Measurements from ENCODE around the gene TSC22D4.

TSC22D4 gene

DNA sequence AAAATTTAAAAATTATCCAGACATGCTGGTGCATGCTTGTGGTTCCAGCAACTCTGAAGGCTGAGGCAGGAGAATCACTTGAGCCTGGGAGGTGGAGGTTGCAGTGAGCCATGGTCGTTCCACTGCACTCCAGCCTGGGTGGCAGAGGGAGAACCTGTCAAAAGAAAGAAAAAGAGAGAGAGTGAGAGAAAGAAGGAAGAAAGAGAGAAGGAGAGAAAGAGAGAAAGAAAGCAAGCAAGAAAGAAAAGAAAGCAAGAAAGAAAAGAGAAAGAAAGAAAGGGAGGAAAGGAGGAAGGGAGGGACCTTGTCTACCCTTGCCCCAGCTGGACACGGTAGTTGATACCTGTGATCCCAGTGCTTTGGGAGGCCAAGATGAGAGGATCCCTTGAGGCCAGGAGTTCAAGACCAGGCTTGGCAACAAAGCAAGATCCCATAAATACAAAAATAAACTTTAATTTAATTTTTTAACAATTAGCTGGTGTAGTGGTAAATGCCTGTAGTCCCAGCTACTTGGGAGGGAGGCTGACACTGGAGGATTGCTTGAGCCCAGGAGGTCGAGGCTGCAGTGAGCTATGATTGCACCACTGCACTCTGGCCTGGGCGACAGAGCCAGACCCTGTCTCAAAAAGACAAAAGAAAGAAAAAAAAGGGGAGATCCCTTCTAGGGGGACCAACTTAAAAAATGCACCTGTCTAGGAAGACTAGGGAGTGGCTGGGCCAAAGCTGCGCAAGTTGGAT is 13.9 kb upstream of the TSC22D4 start:
- DNase-seq: no peak

GRCh38 chr7:100491192-100491578 is 12.2 kb upstream of the TSC22D4 start:
- no peak for DNase-seq

DNA sequence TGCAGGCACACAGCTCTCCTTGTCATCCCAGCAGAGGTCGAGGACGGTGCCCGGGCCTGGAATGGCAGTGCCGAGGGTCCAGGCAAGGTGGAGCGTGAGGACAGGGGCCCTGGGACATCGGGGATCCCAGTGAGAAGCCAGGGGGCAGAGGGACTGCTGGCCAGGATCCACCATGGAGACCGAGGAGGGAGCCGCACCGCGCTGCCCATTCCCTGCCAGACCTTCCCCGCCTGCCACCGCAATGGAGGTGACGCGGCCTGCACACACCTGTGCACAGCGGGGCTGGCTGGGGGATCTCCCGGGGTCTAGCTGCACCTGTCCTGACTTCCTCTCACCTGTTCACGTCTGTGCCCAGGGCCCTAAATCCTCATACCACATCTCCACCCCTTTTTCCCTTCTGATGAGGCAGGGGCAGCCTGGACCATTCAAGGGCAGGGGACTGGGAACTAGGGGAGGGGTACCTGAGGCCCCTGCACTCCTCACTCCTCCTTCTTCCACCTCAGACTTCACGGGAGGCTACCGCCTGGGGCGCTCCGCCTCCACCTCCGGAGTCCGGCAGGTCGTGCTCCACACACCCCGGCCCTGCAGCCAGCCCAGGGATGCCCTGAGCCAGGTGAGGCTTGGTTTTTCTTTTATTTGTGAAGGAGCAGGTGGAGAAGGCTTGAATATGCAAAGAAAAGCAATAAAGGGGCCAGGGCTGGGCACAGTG is 11.6 kb upstream of the TSC22D4 start:
- DNase-seq: no peak

DNA sequence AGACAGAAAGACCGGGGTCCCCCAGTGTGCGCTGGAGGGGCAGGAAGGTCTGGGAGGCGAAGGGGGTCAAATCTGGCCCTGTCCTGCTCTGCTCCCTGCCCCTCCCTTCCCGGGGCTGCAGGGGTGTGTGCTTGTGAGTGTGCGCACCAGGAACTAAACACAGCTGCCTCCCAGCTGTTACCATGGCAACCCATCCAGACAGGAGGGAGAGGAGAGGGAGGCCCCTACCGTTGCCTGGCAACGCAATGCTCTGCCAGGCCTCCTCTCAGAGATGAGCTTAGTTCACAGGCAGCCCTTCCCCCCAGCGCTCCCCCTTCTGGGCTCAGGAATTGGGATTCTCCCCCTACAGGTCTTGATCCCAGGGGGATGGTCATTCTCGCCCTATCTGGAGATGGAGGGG is 10.8 kb upstream of the TSC22D4 start:
- DNase-seq: peak in 1 of 2 donors; percentile 17

DNA sequence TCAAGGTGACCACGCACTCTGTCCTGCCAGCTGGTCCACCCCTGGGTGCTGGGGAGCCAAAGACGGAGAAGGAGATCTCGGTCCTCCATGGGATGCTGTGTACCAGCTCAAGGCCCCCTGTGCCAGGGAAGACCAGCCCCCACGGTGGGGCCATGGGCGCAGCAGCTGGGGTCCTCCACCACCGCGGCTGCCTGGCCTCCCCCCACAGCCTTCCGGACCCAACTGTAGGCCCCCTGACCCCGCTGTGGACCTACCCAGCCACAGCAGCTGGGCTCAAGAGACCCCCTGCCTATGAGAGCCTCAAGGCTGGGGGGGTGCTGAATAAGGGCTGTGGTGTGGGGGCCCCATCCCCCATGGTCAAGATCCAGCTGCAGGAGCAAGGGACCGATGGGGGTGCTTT is 10.1 kb upstream of the TSC22D4 start:
- DNase-seq: no peak

GRCh38 chr7:100488333-100489095 is 9.5 kb upstream of the TSC22D4 start:
- no peak for DNase-seq

- DNase-seq: no peak
Observed at GRCh38 chr7:100486753-100487446, 7.9 kb upstream of the TSC22D4 start.

DNA sequence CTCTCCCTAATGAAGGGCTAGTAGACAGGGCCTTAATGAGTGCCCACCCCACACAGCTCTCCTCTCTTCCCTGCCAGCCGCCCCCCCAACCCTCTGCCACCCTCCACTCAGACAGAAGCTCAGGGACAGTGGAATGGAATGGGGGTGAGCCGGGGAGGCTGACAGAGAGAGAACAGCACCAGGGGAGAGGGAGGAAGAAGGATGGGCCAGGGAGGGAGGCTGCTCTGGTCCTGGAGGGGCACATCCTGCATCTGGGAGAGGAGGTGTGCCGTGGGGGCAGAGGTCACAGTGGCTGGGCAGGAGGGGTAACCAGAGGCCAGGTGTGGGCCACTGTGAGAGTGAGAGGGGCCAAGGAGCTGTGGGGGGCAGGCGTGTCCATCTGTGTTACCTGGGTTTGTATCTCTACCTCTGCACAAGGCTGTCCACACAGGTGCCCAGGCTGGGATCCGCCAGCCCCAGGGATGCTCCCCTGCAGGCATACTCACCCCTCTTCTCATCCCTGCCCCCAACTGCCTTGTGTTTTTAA is 7.2 kb upstream of the TSC22D4 start:
- no peak for DNase-seq

DNA sequence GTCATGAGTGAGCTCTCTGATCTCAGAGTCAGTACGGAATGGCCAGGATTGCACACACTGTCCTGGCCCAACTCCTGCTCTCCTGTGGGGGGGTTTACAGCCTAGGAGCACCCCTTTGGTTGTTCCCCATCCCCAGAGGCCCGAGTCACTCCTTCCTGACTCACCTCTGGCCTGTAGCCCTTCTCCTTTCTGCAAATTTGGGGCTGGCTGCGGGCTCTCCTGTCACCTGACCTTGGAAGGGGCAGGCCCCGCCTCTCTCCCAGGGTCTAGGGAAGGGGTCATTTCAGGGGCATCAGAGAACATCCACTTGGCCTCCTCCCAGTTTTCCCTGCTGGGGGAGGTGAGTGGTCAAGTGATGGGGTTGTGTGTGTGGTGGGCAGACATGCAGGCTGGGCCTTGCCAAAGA is 6.5 kb upstream of the TSC22D4 start:
- peak; percentile 54 to 83 for DNase-seq

- DNase-seq: no peak
Observed at GRCh38 chr7:100484673-100485045, 5.6 kb upstream of the TSC22D4 start.

DNA sequence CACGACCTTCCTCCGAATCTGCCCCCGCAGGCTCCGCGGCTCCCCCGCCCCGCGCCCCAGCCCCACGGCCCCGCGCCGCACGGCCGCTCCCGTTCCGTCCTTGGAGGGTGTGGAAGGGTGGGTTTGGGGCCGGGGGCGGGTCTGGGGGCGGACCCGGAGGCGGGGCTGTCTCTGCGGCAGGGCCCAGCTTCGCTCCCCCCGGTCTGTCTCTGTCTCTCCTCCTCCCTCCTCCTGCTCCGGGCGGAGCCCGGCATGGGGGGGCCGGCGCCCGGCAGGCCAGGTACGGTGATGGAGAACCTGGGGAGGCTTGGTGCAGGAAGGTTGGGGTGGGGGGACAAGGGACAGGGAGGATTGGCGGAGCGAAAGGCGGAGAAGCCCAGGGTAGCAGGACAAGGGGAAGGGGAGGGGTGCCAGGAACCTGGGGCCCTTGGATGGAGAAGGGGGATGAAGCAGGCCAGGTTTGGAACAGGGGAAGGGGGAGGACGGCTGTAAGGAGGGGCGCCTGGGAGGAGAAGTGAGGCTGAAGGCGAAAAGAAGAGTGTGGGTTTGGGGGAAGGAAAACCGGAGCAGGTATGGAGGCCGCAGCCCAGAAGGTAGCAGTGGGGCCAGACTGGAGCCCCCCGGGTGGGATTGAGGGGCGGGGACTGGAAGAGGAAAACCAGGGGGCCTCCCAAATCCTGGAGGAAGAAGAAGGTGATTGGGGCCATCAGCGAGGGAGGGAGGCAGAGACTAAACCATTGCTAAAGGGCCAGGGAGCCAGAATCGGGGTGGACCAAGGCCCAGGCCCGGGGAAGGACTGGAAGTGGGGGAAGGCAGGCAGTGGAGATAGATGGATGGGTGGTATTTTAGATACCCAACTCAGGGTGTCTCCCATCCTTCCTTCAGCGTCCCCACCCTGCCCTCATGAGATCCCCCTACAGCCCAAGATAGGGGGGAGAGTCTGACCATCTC is 5.0 kb upstream of the TSC22D4 start, which contains the start of gene NYAP1:
NYAP1 (plus strand) TSS at position 206 of the 951 bp plus-strand sequence. CDS start 1,385 bp downstream, outside the sequence.
- DNase-seq: no peak

GRCh38 chr7:100483090-100483721 is 4.2 kb upstream of the TSC22D4 start:
- DNase-seq: peak; percentile 33 to 75

DNA sequence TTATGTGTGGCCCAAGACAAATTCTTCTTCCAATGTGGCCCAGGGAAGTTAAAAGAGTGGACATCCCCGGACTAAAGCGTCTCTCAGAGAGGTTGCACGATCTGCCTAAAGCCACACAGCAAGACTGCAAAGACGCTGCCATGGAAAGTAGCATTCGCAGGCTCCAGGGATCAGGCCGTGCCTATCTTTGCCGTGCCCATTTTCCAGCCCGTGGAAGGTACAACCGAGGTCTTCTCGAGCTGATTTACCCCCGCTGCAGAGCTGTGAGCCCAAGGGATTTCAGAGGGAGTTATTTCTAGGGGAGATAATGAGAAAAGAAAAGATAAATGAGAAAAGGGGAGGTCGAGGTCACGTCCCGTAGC is 3.7 kb upstream of the TSC22D4 start:
- no peak for DNase-seq

DNA sequence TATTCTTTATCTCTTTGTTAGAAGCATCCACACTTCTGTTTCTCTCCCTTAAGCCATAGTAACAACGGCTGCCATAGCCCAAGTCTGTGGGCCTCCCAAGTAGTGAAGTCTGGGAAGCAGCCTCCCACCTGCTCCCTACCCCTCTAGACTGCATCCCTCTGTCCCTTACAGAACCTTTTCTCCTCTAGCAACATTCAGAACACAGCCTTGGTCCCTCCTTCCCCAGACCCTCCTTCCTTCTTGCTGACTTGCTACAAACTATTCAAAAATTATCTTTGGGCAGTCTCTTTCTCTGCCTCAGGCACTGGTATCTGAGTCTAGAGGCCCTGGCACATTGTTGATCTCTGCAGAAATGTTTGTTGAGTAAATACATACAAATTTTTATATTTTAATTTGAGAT is 2.5 kb upstream of the TSC22D4 start:
- no peak for DNase-seq

- DNase-seq: no peak
Observed at GRCh38 chr7:100477871-100478267, 1.1 kb downstream of the TSC22D4 start.

GRCh38 chr7:100476903-100477870 is 1.8 kb downstream of the TSC22D4 start:
- peak in 1 of 2 donors; percentile 15 for DNase-seq

DNA sequence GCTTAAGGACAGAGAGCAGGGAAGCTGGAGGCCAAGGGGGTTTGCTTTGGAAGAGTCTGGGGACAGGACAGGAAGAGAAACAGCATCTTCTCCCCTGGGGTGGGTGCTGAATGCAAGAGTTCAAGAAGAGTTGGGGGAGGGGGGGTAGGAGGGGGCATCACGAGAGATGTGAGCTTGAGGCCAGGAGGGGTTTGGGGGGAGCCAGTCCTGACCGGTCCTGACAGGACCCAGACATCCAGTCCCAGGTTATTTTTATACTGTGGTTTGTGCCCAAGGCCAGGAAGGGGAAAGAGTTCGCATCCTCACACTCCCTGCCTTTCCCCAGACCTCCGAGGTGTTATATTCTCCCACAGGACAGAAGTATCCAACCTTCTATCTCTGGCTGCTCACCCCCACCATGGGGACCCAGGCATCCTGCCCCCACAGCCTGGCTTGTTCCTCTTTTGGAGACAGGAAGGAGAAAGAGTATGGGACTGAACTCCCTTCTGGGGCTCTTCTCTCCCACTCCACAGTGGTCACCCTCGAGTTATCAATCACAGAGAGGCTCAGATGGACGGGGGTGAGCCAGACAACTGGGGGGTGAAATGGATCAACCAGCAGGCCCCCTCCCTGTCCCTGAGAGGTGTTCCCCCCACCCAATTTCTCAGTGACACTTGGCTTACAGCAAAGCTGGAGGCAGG is 2.8 kb downstream of the TSC22D4 start:
- no peak for DNase-seq

- DNase-seq: no peak
Observed at GRCh38 chr7:100475549-100475948, 3.5 kb downstream of the TSC22D4 start.

DNA sequence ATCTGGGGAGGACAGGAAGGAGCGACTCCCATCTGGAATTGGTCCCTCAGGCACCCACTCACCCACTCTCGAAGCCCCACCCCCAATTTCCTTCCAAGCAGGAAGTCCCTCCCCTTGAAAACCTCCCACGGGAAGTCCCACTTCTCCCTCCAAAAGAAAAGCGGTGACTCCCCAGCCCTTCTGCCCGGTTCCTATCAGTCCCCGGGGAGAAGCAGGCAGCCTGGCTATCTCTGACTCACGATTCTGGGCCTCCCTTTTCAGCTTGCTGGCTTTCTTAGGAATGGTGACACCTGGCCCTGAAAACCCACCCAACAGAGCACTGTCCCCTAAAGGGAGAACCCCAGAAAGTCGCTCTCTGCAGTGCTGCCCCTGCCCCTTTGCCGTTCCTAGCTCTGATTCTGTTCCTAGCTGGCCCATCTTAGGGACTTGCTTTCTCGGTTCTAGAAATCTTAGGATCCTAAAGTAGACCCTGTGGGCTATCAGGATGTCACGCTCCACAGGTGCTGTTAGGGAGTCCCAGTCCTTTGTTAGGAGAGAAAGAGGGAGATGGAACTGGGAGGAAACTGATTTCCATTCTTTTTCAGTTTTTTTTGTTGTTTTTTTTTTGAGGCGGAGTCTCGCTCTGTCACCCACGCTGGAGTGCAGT is 6.0 kb downstream of the TSC22D4 start:
- DNase-seq: peak; percentile 80 to 82
